ENCODE data around the gene ASB5.
"Not testable (repeated sequence)": the region's sequence is repeated elsewhere in the genome, so short reads cannot be mapped to it uniquely, and the experiment has no call there.

The ASB5 gene

DNA sequence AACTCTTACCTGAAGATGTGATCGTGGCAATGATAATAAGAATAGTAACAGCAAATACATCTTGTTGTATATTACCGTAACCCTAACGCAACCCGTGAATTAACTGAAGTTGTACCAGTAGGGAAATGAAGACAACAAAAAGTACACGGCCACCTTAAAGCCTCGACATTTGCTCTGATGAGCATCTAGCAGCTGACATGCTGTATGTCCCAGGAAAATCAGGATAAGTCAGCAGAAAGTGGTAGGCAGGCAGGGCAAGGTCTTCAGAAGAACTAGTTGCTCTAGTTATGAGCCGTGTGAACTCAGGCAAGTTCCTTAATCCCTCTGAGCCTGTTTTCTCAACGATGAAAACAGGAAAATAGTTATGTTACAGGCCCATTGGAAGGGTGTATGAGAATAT, 7.7 kb upstream of the ASB5 start:
- DNase-seq: no peak

DNA sequence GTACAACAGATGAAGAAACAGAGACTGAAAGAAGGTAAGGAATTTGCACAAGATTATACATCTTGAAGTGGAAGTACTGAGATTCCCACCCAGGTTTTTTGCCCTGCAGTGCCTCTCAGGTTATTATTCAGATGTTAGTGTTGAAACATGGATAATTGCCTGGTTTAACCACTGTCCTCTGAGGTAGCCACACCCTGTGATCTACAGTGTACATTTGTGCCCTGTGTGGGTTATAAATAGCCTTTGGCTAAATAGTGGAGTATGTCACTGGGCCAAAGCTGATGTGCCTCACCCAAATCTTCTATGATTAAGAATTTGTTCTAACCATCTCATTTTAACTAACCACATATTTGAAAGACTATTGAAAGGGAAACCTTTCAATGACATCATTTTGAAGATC, 5.4 kb upstream of the ASB5 start:
- no peak for DNase-seq

- no peak for DNase-seq
Measured at GRCh38 chr4:176273736-176274135, 4.7 kb upstream of the ASB5 start.

DNA sequence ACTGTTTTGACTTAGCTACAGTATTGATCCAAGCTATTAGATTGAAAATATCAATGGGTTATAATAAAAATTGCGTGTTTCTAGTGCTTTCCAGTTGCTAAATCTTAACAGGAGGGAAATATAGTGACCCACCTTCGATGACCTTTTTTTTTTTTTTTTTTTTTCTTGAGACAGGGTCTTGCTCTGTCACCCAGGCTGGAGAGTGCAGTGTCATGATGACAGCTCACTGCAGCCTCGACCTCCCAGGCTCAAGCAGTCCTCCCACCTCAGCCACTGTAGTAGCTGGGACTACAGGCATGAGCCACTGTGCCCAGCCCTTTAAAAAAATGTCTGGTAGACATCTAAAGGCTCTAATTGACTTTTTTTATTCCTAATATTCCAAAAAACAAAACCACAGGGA, 3.8 kb upstream of the ASB5 start:
- no peak for DNase-seq

GRCh38 chr4:176271749-176272148, 2.7 kb upstream of the ASB5 start:
- DNase-seq: no peak

DNA sequence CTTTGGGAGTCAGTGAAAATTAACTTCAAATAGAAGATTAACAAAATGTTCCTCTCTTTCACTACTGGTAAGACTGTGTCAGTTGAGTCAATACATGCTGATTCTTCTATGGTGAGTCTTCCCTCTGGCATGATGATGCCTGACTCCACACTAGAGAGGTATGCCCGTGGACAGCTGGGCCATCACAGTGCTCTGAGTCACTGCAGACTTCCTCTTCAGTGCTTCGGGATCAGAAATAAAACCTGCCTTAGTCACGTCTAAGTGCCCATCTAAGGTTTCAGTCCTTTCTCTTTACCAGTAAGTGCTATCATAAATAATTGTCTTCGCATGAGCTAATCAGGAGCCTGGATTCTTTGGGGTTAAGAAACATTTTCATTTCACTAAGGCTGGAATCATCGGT, 1.6 kb upstream of the ASB5 start:
- DNase-seq: no peak

DNA sequence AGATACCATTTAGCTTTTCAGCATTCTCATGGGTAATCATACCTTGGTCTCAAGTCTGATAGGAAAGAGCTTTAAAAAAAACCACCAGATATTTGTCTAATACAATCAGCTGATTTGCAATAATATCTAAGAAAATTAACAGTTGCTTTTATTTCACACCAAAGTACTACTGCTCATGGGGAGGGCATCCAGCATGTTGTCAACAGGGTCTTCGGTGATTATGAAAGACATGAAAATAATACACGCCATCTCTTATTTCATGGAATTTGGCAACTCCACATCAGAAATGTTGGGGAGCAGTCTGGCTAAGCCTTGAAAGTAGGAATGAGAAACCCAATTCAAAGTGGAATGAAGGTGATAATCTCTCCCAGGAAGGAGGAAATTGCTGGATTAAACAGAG, 3.0 kb downstream of the ASB5 start:
- no peak for DNase-seq

DNA sequence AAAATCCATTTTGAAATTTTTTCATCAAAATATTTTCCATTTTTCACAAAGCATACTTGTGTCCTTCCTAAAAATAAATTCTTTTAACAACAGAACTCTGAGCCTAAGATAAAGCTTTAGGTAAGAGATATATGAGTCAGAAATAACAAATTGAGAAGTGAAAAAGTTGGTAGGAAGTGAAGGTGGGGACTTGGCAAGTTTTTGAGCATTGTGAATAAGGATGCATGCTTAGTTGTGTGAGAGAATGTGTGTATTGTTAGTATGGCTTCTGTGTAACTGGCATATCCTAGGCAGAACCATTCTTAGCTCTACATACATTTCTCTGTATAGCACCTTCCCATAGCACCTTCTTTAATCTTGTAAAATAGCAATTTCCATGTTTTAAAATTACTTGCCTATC, 6.8 kb downstream of the ASB5 start:
- DNase-seq: no peak

DNA sequence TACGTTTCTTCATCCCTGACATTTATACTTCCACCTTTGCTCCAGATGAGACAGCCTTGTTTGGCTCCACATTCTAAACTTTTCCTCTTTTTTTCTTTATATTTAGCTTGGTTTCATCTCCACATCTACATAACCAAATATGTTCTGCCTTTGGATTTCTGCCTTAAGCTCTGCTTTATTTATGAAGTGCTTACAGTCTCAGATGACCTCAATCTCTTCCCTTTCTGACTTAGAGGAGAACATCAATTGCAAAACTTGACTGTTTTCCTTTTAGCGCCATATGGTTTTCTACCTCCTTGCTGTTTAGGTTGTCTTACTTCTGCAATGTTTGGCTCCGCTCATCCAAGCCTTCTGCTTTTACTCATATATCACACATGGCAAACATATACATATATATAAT, 7.5 kb downstream of the ASB5 start:
- no peak for DNase-seq

GRCh38 chr4:176261018-176261417, 8.0 kb downstream of the ASB5 start:
- DNase-seq: no peak

DNA sequence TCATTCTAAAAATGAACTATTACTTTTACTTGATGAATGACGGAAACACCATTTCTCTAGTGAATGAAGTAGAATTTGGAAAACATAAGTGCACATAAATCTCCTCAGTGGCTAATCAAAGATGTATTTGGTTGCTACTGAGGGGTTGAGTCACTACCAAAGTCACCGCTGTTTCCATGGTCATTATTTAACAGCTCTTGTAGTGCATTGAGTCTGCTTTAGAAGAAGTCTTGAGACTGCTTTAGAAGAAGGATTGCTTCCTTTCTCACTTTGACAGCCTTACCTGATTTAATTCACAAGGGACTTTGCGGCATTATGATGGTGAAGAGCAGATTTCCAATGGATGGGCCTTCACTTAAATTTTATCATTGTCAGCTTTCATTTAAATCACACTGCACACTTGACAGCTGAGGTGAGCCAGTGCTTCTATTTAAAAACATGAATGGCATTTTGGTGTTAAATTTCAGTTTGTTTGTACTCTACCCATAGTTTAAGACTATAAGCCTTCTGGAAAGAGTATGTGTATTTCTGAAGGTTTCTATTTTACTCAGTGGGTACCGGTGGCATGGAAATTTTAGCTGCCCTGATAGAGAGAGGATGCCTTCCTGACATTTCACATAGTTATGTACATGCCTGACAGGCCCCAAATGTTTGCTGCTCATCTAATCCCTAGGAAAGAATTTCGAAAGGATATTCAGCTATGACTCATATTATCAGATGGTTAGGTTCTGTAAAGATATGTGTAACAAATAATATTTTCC, 9.5 kb downstream of the ASB5 start:
- DNase-seq: no peak

GRCh38 chr4:176258135-176258534, 10.9 kb downstream of the ASB5 start:
- DNase-seq: no peak

DNA sequence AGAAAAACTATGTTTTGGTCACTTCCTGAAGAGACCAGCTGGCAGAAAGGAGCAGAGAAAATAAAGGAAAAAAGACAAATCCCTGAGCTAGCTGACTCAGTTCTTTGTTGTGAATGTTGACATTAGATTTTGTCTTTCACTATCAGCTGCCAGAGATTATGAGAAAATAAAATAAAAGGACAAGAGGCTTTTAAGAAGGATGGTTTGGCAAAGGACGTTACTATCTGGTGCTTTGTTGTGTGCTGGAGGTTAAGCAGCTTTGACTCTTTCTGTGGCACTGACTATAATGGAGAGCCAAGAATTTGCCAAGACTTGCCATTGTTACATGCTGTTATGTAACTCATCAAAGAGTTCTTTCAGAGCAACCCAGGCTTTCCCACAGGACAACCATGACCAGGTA, 12.1 kb downstream of the ASB5 start:
- DNase-seq: no peak

GRCh38 chr4:176242764-176243347, 26.2 kb downstream of the ASB5 start:
- DNase-seq: no peak

DNA sequence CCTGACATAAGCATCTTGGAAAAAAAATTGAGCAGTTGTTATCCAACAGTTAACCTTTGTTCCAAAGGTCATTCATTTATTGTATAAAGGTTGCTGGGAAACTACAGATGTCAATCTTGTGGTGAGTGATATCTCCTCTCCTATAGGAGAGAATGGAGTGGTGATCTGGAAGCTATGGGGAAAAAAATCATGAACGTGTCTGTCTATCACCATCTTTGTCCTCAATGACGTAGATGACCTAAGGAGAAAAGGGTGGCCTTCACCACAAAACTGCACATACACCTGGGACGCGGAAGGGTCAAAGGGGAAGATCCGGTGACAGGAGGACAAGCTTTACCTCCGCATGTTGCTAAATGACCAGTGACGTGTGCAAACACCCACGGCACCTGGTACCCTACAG, 27.3 kb downstream of the ASB5 start:
- DNase-seq: no peak

DNA sequence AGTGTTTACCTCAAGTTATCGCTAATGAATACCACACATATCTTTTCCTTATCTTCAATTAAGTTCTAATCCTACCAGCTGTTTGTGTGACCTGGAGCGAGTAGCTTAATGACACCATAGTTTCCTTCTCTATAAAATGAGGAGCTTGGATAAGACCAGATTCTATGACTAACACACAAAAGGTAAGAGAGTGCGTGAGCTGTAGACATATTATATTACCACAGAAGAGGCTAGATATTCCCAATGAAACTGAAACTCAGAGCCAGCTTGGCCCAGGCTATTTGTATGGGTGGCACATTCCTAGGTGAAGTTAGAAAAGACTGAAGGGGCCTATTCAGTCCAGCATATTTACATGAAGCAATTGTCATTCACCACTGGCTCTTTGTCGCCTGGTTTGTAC, 30.2 kb downstream of the ASB5 start:
- DNase-seq: no peak

DNA sequence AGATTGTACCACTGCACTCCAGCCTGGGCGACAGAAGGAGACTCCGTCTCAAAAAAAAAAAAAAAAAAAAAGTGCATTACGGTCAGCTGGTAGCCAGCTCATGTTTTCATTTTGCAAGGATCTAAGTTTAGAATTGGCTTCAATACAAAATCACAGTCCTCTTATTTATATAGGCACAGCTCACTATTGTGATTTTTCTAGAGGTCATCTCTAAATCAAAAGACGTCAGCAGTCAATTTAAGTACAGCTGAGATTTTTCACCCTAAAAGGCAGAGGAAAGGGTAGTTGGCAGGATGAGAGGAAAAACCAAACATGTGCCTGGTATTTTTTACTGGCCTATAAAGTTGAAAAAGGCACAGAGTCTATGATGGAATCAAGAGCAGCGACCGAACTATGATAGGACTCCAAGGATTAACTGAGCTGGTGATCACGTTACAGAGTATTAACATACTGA, 30.8 kb downstream of the ASB5 start:
- DNase-seq: no peak

GRCh38 chr4:176236946-176237345, 32.1 kb downstream of the ASB5 start:
- no peak for DNase-seq

DNA sequence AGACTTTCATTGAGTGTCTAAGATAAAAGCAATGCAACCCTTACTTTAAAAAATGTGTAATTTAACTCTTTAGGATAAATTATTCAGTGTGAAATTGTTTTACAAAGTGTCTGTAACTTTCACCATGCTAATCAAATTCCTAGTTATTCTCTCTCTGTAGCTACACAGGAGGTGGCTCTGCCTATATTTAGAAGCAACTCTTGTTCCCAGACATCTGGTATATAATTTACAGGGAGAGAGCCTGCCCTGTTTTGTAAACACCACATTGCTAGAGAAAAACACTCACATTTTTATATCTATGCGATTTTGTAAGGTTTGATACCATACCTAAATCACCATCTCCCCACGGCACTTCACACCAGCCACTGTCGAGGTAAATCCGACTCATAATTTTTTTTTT, 38.2 kb downstream of the ASB5 start:
- no peak for DNase-seq

DNA sequence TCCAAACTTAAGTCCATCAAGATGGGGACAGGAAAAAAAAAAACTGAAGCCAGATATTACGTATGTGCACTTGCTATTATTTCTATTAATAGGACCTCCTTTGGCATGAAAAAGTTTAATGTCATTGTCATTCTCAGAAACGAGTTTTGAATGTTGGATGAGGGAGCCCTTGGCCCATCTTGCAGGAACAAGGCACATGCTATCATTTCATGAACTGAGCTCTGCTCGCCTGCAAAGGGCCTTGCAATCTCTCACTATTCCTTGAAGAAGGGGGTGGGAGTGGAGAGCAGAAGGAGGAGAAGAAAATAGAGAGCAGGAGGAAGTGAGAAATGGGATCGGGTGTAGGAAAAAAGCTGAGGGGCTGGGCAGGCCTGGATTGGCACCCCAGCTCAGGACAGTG, 39.4 kb downstream of the ASB5 start:
- no peak for DNase-seq

DNA sequence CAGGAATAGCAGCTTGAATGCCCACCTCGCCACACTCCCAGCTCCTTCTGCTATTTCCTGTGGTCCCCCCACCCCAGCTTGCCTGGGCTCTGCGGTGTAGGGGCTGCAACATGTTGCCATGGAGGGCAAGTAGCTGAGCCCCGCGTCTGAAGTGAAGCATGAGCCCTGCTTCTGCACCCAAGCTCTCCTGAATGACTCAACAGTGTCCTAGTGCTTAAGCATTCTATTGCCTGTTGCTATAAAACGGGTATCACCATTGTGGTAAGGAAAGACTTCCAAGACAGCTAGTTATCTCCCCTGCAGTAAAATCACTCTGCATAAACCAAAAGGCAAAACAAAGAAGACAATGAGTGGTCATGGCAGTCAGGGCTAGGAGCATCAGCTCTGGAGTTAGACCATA, 42.3 kb downstream of the ASB5 start:
- DNase-seq: no peak

- DNase-seq: no peak
Measured at GRCh38 chr4:176223561-176223960, 45.5 kb downstream of the ASB5 start.

DNA sequence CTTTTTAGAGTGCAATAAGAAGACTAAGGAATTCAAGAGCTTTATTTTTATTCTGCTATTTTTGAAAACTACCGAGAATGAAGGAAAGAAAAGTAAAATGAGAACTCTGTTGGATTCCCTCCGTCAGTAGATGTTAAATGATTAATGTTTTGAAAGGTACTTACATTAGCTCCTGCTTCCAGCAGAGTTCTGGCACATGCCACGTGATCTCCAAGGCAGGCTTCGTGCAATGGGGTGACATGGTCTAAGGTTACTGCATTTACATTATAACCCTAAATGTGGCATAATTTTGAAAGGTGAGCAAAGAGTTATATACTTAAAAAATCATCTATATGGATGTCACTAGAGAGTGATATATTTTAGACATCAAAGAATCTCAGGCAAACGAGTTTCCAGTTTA, 46.9 kb downstream of the ASB5 start:
- no peak for DNase-seq

DNA sequence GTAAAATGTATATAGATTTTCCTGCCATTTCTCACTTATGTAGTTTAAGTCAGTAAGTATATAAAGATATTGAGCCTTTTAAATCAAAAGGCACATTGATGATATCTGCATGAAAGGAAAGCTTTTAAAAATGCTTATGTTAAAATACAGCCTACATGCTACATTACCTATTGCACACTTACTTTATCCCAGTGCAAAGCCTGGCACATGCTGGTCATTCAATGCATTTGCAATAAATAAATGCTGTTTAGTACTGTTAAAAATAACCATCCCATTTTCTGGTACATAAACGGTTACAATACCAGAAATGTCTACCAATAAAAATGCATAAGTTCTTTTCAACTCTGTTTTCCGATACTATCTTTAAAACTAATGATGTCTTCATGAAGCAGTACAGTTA, 51.5 kb downstream of the ASB5 start:
- no peak for DNase-seq

DNA sequence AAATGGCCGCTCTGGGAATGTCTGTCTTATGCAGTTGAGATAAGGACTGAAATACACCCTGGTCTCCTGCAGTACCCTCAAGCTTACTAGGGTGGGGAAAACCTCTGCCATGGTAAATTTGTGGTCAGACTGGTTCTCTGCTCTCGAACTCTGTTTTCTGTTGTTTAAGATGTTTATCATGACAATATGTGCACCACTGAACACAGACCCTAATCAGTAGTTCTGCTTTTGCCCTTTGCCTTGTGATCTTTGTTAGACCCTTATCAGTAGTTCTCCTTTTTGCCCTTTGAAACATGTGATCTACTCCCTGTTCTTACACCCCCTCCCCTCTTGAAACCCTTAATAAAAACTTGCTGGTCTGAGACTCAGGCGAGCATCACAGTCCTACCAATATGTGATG, 56.7 kb downstream of the ASB5 start:
- DNase-seq: not testable (repeated sequence)
